Spleen (tissue), 11 donors: Measurements from ENCODE around the gene ZNF92. TPM values are rescaled to one million over a fixed set of nuclear protein-coding genes. Genes with fewer than 3 reads are reported as not detected.

ENCODE experiments used
- DNase-seq: peaks from one replicate; pipeline ENCODE4 v3.0.0-alpha.2; 2020
- H3K27ac ChIP-seq, 8 donors: fragments of 200-600 bp; sonication (generic) in 7 of 8; 1 replicate in 4 of 8; 2 replicates in 4 of 8; pipeline versions ENCODE4 v1.5.0 to v1.8.0; 2016 to 2021; ENCODE audit warnings: inconsistent platforms in 4 of 8, mild to moderate bottlenecking in 4 of 8, moderate library complexity in 1 of 8
- H3K27me3 ChIP-seq, 7 donors: fragments of 200-600 bp; sonication (generic) in 6 of 7; replicated peaks in 1 of 7; 1 replicate in 4 of 7; 2 replicates in 3 of 7; pipeline versions ENCODE4 v1.5.0 to v1.8.0; 2016 to 2021; ENCODE audit warnings: inconsistent platforms in 3 of 7, mild to moderate bottlenecking in 1 of 7
- H3K36me3 ChIP-seq, 6 donors: fragments of 200-600 bp; sonication (generic) in 5 of 6; 1 replicate in 4 of 6; 2 replicates in 2 of 6; pipeline versions ENCODE4 v1.5.0 to v1.8.0; 2016 to 2021; ENCODE audit warnings: inconsistent platforms in 2 of 6
- H3K4me1 ChIP-seq, 6 donors: fragments of 200-600 bp; sonication (generic) in 5 of 6; 1 replicate in 3 of 6; 2 replicates in 3 of 6; pipeline versions ENCODE4 v1.5.0 to v1.8.0; 2016 to 2021; ENCODE audit warnings: inconsistent platforms in 3 of 6
- H3K4me3 ChIP-seq, 8 donors: fragments of 200-600 bp; sonication (generic) in 7 of 8; 1 replicate in 4 of 8; 2 replicates in 4 of 8; pipeline versions ENCODE4 v1.5.0 to v1.8.0; 2016 to 2021; ENCODE audit warnings: inconsistent platforms in 4 of 8, mild to moderate bottlenecking in 4 of 8, moderate library complexity in 2 of 8
- H3K9me3 ChIP-seq, 8 donors: fragments of 200-600 bp; sonication (generic) in 7 of 8; 1 replicate in 4 of 8; 2 replicates in 4 of 8; pipeline versions ENCODE4 v1.5.0 to v1.8.0; 2016 to 2021; ENCODE audit warnings: inconsistent platforms in 4 of 8
- CTCF ChIP-seq, 11 experiments: fragments of 200-600 bp in 7 of 11; fragments of 450-650 bp in 4 of 11; sonication (generic) in 4 of 11; IDR thresholded peaks in 8 of 11; conservative IDR thresholded peaks in 3 of 11; 1 replicate in 7 of 11; 2 replicates in 4 of 11; pipeline versions ENCODE4 v1.4.0 to v1.8.0; 2016 to 2021; ENCODE audit warnings: antibody characterized with exemption in 11 of 11, inconsistent platforms in 4 of 11, mild to moderate bottlenecking in 1 of 11
- POLR2A ChIP-seq, 3 donors: fragments of 450-650 bp; IDR thresholded peaks; one replicate each; pipeline ENCODE4 v1.5.1; 2017; ENCODE audit warnings: antibody characterized with exemption in 3 of 3, mild to moderate bottlenecking in 1 of 3
- POLR2AphosphoS5 ChIP-seq, 3 donors: sonication (generic); formaldehyde crosslinking; IDR thresholded peaks; one replicate each; pipeline ENCODE4 v1.5.1; 2017; ENCODE audit warnings: antibody characterized with exemption in 3 of 3
- WGBS, 5 donors: extraction: QIAGEN DNeasy Blood & Tissue Kit in 3 of 5; methylation state at CpG; one replicate each; pipeline versions ENCODE4 v1.1.5 to v1.1.7; 2013 to 2018; 5-methylcytosine and 5-hydroxymethylcytosine counted together
- intact Hi-C: fragments of 100-400 bp; cut with DNase I; formaldehyde crosslinking; loops from one replicate; pipeline ENCODE4 v1.15.0; 2023; ENCODE audit warnings: low total_unique reads
- polyA plus RNA-seq, 3 donors: library from polyadenylated mRNA; stranded (reverse); fragments of 200-250 nt; gene quantifications; one replicate each; pipeline ENCODE4 v1.2.1, GENCODE V29; 2013
- total RNA-seq, 7 donors: library from RNA; depleted of rRNA in 3 of 7; stranded (reverse); fragments of >200 nt in 3 of 7; fragmentation: NEBNext Ultra II Directional in 4 of 7; extraction: Animal tissue kit (Norgen Biotek cat#: 25700) in 4 of 7; gene quantifications; one replicate each; pipeline versions ENCODE4 v1.1.0 to v1.2.1, GENCODE V29; 2016 to 2021
- donor health status: healthy with polysubstance abuse.
- donor health status: DM: no; HTN: no; CAD: no; lungs with moderate emphysema.
- donor health status: DM: no; HTN: no; CAD: no.
- donor health status: Bipolar disorder and iron deficiency.
- donor health status: healthy.
- donor health status: DM: no; HTN: no; CAD: no.
- donor health status: DM: yes; HTN: yes; CAD: no.

ZNF92 gene
- total and polyA plus RNA-seq, 10 donors: 6.6 to 23.0 (median 14.1) TPM

GRCh38 chr7:65438598-65438997, 64.9 kb downstream of the ZNF92 start:
- peaks cover 0 to 2% (median 0%) of the 10 kb centered on the region in 7 donors for H3K27me3 ChIP-seq
- WGBS, 5 donors: 49 to 85% (median 66%) methylated on average over 2 of the region's 2 CpGs
- no peak overlapping the region for H3K4me3 ChIP-seq
- no peak for DNase-seq
- intact Hi-C loops: no loop called here
- H3K4me1 ChIP-seq: no peaks in the 10 kb centered on the region
- no peak overlapping the region for H3K27ac ChIP-seq
- H3K36me3 ChIP-seq: no peaks in the 10 kb centered on the region
- TF ChIP-seq CTCF (IDR thresholded peaks at IDR 0.05 in 8 of 11, conservative IDR thresholded peaks at IDR 0.05 in 3 of 11) (no peak), POLR2A (IDR thresholded peaks at IDR 0.05) (no peak), POLR2AphosphoS5 (IDR thresholded peaks at IDR 0.05) (no peak)
- H3K9me3 ChIP-seq: no peaks in the 10 kb centered on the region

GRCh38 chr7:65441010-65441409, 67.4 kb downstream of the ZNF92 start:
- DNase-seq: no peak
- Histone ChIP-seq H3K27me3 (peaks cover 0 to 3% (median 0%) of the 10 kb centered on the region in 7 donors), H3K36me3 (no peaks in the 10 kb centered on the region), H3K27ac (no peak overlapping the region), H3K9me3 (no peaks in the 10 kb centered on the region), H3K4me3 (no peak overlapping the region), H3K4me1 (no peaks in the 10 kb centered on the region)
- intact Hi-C loops: no loop called here
- TF ChIP-seq POLR2A (IDR thresholded peaks at IDR 0.05): no peak
- no peak for TF ChIP-seq CTCF (IDR thresholded peaks at IDR 0.05 in 8 of 11, conservative IDR thresholded peaks at IDR 0.05 in 3 of 11)
- no peak for TF ChIP-seq POLR2AphosphoS5 (IDR thresholded peaks at IDR 0.05)

- H3K36me3 ChIP-seq: no peaks in the 10 kb centered on the region
- WGBS, 5 donors: 63 to 100% (median 92%) methylated on average over 1 of the region's 1 CpG
- intact Hi-C loops: no loop called here
- no peak overlapping the region for H3K27ac ChIP-seq
- H3K27me3 ChIP-seq: peaks cover 0 to 3% (median 0%) of the 10 kb centered on the region in 7 donors
- TF ChIP-seq CTCF (IDR thresholded peaks at IDR 0.05 in 8 of 11, conservative IDR thresholded peaks at IDR 0.05 in 3 of 11) (no peak), POLR2A (IDR thresholded peaks at IDR 0.05) (no peak), POLR2AphosphoS5 (IDR thresholded peaks at IDR 0.05) (no peak)
- DNase-seq: no peak
- peaks cover 0 to 2% (median 0%) of the 10 kb centered on the region in 6 donors for H3K4me1 ChIP-seq
- no peak overlapping the region for H3K4me3 ChIP-seq
- peaks cover 0 to 11% (median 0%) of the 10 kb centered on the region in 8 donors for H3K9me3 ChIP-seq
Observed at GRCh38 chr7:65444205-65444842, 70.7 kb downstream of the ZNF92 start.

- intact Hi-C loops: no loop called here
- Histone ChIP-seq H3K27ac (no peak overlapping the region), H3K36me3 (no peaks in the 10 kb centered on the region), H3K4me3 (no peak overlapping the region), H3K4me1 (peaks cover 0 to 6% (median 0%) of the 10 kb centered on the region in 6 donors), H3K9me3 (peaks cover 0 to 11% (median 0%) of the 10 kb centered on the region in 8 donors), H3K27me3 (peaks cover 0 to 3% (median 0%) of the 10 kb centered on the region in 7 donors)
- 64 to 80% (median 74%) methylated on average over 4 of the region's 4 CpGs for WGBS, 5 donors
- TF ChIP-seq CTCF (IDR thresholded peaks at IDR 0.05 in 8 of 11, conservative IDR thresholded peaks at IDR 0.05 in 3 of 11): no peak
- no peak for TF ChIP-seq POLR2A (IDR thresholded peaks at IDR 0.05)
- TF ChIP-seq POLR2AphosphoS5 (IDR thresholded peaks at IDR 0.05): no peak
- DNase-seq: no peak
Observed at GRCh38 chr7:65444899-65445823, 71.5 kb downstream of the ZNF92 start.
